HG03103 (cell line): ENCODE results near the gene PARVB.

Source experiments
- ATAC-seq: cut with Tn5 transposase; IDR thresholded peaks from one replicate; pipeline ENCODE4 v1.9.1; 2021; ENCODE audit warnings: low read depth; ENCODE audit not compliant: unreplicated experiment

PARVB gene

DNA sequence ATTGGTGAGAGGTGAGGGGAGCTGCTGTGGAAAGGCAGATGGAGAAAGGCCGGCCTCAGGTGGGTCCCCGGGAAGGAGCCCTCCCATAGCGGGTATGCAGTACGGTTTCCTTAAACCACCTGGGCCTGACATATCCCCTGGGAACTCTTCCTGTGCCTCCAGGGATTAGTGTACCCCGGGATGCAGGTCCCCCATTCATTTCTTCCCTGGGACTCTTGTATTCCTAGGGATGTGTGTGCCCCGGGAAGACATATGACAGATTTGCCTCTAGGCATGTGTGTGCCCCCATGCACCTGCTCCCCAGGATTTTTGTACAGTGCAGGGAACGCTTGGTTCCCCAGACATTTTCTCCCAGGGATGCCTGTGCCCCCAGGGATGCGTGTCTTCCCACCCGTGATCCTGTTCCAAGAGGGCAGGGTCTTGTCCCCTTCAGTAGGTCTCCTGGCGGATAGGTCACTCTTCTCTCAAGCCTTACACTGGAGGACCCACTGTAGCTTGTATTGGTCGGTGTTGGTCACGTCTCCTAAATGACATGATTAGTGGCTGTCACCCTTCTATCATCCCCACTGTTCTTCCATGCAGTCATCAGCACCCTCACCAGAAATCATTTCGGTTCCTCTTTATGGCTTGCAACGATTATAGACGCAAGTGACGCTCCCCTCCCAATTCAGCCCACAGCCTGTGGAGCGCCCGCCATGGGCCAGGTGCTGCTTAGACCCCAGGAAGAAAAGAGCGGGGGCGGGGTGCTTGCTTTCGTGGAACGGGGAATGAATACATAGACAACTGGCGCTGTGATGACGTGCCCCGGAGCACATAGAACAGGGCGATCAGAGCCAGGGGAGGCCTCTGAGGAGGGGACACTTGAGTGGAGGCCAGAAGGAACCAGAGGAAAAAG lies 1.3 kb downstream of the PARVB start:
- ATAC-seq, result peak; percentile 31

DNA sequence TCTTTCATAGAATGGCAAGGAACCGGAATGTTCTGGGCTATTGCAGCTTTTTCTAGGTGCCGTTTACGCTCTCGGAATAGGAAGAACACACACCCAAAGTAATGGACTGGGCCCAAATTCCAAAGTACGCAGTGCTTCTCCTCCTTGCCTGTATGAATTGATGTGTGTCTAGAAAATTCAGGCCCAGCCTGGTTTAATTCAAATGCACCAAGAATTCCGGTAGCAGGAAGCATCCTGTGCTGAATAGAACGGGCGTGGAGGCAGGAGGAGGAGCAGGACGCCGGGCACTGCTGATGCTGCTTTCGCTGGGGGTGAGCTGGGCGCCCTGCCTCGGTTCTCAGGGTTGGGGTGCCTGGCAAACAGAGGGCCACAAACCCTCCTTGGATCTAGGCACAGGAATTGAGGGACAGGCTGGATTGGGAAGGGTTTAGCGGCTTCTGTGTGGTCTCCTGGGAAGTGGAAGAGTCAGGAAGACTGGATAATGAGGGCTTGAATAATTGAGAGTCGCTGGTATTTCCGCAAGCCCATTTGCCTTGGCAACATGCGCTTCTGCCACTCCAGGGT lies 2.0 kb downstream of the PARVB start:
- no peak for ATAC-seq

GRCh38 chr22:44026630-44027511 lies 2.8 kb downstream of the PARVB start:
- no peak for ATAC-seq

- ATAC-seq, result no peak
Observed at GRCh38 chr22:44028091-44028490, 4.0 kb downstream of the PARVB start.

DNA sequence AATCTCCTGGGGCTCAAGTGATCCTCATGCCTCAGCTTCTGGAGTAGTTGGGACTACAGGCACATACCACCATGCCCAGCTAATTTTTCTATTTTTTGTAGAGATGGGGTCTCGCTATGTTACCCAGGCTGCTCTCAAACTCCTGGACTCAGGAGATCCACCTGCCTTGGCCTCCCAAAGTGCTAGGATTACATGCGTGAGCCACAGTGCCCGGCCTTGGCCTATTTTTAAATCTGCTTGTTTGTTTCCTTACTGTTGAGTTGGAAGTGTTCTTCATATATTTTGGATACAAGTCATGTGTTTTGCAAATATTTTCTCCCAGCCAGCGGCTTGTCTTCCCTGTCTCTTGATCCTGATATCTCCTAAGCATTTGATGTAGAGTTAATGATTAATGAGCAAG lies 5.0 kb downstream of the PARVB start:
- no peak for ATAC-seq

DNA sequence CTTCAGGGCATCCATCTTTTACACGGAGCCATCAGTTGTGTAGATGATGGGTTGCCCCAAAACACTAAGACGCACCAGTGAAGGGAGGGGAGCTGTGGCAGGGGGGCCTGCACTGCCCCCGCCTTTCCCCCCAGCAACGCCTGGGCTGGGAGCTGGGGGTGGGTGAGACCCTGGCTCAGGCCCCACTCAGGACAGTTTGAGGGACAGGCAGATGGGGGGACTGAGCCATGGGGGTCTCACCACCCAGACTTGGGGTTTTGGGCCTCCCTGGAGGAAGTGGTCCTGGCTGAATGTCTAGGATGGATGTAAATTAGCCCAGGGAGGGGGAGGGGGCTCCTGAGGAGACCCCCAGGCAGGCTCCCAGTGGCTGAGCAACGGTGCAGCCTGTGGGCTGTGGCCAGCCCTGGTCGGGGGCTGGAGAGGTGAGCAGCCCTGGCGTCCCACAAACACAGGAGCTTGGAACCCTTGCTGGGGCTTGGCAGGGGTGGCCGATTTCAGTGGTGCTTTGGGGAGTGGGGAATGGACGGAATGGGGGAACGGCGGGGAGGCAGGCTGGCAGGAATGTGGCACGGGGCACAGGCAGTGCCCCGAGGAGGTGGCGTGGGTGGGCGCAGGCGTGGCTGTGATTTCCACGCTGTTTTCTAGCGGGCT lies 6.1 kb downstream of the PARVB start:
- ATAC-seq, result no peak

DNA sequence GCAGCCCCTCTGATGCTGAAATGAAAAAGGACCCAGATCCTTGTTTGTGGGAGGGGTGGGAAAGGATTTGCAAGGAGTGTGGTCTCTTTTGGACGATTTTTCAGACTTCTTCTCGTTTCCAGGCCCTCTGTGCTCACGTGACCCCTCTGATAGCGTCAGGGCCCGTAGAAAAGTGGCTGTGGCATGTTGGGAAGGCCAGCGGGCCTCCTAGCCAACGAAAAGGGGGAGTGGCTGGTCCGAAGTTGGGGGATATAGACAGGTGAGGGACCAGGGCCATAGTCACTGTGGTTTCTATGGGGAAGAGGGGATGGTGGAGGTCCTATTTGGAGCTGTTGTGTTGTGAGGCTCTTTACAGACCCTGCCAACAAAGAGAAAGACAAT lies 6.6 kb downstream of the PARVB start:
- ATAC-seq, result no peak

DNA sequence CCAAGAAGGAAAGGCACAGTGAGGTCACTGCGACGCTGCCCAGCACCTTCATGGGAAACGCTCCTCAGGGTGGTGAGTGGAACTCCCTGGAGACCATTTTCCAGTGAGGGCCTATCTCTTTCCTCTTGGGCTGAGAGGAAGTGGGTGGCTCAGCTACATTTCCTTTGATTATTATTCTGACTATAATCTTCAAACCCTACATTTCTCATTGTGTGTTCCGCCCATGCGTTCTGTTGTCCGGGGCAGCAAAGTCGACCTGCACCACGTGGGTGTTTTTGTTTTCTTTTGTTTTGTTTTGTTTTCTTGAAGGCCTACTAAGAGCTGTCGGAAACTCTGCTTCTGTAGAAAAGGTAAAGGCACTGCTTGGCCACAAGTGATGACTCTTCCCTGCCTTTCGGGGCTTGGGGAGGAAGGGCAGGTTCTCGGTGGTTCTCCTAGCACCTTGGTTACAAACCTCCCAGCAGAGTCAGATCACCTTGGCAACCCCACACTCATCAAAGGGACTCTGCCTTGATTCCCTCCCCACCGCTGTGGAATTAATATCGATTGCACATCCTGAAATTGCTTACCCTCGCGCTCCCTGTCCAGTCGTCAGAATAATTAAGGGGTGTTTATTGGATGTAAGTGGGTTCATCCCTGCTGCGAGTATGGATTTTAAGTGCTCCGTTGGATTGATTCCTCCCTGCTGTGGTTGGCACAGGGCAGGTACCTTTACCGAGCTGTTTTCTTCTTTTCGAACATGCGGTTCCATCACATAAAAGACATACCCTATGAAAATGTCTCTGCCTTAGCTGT lies 7.3 kb downstream of the PARVB start:
- ATAC-seq, result no peak

DNA sequence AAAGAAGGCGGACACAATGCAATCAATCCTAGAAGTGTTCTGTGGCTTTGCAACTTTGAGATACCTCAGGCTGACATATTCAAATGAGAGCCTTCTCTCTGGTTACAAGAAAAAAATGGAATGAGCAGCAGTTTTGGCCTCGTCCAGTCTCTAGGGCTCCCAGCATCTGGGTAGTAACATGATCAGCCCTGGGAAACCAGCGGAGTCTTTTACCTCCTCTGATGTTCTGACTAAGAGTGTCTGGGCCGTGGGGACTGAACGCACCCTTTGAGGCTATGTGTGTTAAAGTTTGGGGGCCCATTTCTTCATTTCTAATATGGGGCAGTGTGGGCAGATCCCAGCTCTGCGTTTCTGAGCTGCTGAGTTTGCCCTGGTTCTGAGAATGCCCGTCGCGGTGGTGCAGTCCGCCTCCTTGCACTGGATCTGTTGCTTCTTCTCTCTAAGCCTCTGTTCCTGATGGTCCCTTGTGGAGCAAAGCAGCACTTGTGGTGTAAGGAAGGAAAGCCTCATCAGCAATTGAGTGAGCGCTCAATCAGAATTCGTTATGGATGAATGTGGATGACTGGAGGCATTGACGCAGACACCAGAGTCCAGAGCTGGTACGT lies 8.1 kb downstream of the PARVB start:
- ATAC-seq, result no peak

GRCh38 chr22:44033287-44033686 lies 9.2 kb downstream of the PARVB start:
- no peak for ATAC-seq

GRCh38 chr22:44033694-44034093 lies 9.6 kb downstream of the PARVB start:
- no peak for ATAC-seq

GRCh38 chr22:44037519-44038375 lies 13.6 kb downstream of the PARVB start:
- no peak for ATAC-seq

DNA sequence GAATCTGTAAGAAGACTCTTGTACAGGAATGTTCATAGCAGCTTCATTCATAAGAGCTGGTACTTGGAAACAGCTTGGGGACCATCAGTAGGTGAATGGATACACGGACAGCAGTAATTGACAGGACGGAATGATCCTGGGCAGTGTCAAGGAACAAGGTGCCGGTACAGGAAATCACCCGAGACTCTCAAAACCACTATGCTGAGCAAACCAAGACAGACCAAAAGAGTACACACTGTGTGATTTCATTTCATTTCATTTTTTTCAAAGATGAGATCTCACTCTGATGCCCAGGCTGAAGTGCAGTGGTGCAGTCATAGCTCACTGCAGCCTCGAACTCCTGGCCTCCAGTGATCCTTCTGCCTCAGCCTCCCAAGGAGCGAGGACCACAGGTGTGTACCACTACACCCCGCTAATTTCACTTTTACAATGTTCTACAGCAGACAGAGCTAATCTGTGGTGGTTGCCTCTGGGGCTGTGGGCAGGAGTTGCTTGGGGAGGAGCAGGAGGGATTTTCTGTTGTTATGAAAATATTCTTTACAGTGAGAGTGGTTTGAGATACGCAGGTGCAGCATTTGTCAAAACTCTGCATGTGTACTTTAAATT lies 15.6 kb downstream of the PARVB start:
- no peak for ATAC-seq

DNA sequence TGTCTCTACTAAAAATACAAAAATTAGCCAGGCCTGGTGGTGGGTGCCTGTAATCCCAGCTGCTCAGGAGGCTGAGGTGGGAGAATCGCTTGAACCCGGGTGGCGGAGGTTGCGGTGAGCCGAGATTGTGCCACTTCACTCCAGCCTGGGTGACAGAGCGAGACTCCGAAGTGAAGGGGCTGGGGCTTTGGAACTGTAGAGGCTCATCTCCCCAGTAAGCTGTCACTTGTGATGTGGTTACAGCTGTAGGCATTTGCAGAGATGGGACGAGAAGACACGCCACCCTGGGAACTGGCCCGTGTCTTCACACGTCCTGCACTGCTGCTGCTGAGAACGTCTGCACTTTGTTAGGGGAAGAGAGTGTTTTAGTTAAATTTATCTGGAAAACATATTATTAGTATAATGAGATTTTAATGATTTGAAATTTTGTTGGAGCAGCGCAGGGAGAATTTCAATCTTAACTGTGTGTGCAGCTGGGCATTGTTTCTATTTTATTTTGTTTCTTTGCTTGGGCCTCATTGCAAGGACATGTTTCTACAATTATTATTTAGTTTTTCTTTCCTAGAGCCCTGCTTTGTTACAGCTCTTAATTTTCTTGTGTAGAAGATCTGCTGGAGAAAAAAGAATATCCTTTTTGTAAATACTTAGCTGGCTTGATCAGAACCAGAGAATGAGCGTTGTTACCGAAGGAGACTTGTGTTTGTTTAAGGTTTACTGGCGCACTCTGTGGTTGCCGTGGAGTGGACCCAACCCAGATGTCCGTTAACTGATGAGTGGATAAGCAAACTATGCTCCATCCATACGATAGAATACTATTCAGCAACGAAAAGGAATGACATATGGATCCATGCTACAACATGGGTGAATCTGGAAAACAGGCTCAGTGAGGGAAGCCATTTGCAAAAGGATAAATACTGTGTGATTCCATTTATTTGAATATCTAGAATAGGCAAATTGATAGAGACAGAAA lies 18.4 kb downstream of the PARVB start:
- peak; percentile 84 for ATAC-seq

- ATAC-seq, result no peak
Observed at GRCh38 chr22:44045145-44045544, 21.0 kb downstream of the PARVB start.

- no peak for ATAC-seq
Observed at GRCh38 chr22:44046485-44047141, 22.5 kb downstream of the PARVB start.

DNA sequence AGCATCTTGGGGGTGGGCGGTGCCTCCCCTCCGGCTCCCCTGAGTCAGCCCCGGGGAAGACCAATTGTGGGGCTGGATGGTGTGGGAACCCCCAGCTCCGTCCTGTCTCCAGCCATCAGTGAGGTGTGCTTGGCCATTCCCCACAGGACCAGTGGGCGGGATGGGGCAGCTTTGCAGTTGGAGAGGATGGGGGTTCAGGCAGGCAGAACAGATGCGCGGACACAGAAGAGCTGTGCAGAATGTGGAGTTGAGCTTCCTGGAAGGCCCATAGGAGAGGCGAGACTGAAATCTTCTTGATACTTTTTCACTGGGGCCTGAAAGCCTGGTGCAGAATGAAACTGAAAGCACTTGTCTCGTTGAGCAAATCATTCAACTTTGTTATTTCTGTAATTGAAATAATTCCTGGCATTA lies 23.8 kb downstream of the PARVB start:
- no peak for ATAC-seq
